ENCODE results near the gene UMPS. TPM values are rescaled to one million over a fixed set of nuclear protein-coding genes. Genes with fewer than 3 reads are reported as not detected.
"Not testable (repeated sequence)": the region's sequence is repeated elsewhere in the genome, so short reads cannot be mapped to it uniquely, and the experiment has no call there.

The UMPS gene
- total RNA-seq, 4 donors from 2014 or later = 20.7 to 37.2 (median 28.2) TPM

- ATAC-seq (ENCODE audit: low FRiP score) = no peak
- no peak for TF ChIP-seq CTCF (IDR thresholded peaks at IDR 0.05)
- no peak for DNase-seq (ENCODE audit: low spot score)
Observed at GRCh38 chr3:124779116-124779515, 48.9 kb downstream of the UMPS start.

- DNase-seq (ENCODE audit: low spot score) (no peak), ATAC-seq (ENCODE audit: low FRiP score) (no peak)
- TF ChIP-seq CTCF (IDR thresholded peaks at IDR 0.05) = no peak
Observed at GRCh38 chr3:124779751-124780191, 49.5 kb downstream of the UMPS start.

- peak; percentile 56 for ATAC-seq (ENCODE audit: low FRiP score)
- no peak for DNase-seq (ENCODE audit: low spot score)
- no peak for TF ChIP-seq CTCF (IDR thresholded peaks at IDR 0.05)
Observed at GRCh38 chr3:124780356-124780755, 50.1 kb downstream of the UMPS start.

GRCh38 chr3:124780761-124781475 is 50.7 kb downstream of the UMPS start:
- no peak for DNase-seq (ENCODE audit: low spot score)
- no peak for TF ChIP-seq CTCF (IDR thresholded peaks at IDR 0.05)
- peak; percentile 73 for ATAC-seq (ENCODE audit: low FRiP score)

GRCh38 chr3:124781476-124782376 is 51.5 kb downstream of the UMPS start:
- DNase-seq (ENCODE audit: low spot score) (no peak), ATAC-seq (ENCODE audit: low FRiP score) (no peak)
- TF ChIP-seq CTCF (IDR thresholded peaks at IDR 0.05) = no peak

- ATAC-seq (ENCODE audit: low FRiP score) = not testable (repeated sequence)
Observed at GRCh38 chr3:124782377-124782712, 52.1 kb downstream of the UMPS start.

GRCh38 chr3:124783696-124784095 is 53.4 kb downstream of the UMPS start:
- ATAC-seq (ENCODE audit: low FRiP score) (no peak), DNase-seq (ENCODE audit: low spot score) (no peak)
- TF ChIP-seq CTCF (IDR thresholded peaks at IDR 0.05) = no peak

More at GRCh38 chr3:124782377-124782712, 52.1 kb downstream of the UMPS start:
- not testable (repeated sequence) for DNase-seq (ENCODE audit: low spot score)

All from omental fat pad (tissue), 4 donors.